GM21529 (cell line): Measurements from ENCODE around the gene TICRR.
A peak's percentile ranks its signal among the peaks of the same experiment; 100 is the strongest.
"Not testable (repeated sequence)": the region's sequence is repeated elsewhere in the genome, so short reads cannot be mapped to it uniquely, and the experiment has no call there.

ENCODE experiments used
- ATAC-seq: cut with Tn5 transposase; IDR thresholded peaks from one replicate; pipeline ENCODE4 v1.9.1; 2021; ENCODE audit not compliant: unreplicated experiment

TICRR gene, protein sequence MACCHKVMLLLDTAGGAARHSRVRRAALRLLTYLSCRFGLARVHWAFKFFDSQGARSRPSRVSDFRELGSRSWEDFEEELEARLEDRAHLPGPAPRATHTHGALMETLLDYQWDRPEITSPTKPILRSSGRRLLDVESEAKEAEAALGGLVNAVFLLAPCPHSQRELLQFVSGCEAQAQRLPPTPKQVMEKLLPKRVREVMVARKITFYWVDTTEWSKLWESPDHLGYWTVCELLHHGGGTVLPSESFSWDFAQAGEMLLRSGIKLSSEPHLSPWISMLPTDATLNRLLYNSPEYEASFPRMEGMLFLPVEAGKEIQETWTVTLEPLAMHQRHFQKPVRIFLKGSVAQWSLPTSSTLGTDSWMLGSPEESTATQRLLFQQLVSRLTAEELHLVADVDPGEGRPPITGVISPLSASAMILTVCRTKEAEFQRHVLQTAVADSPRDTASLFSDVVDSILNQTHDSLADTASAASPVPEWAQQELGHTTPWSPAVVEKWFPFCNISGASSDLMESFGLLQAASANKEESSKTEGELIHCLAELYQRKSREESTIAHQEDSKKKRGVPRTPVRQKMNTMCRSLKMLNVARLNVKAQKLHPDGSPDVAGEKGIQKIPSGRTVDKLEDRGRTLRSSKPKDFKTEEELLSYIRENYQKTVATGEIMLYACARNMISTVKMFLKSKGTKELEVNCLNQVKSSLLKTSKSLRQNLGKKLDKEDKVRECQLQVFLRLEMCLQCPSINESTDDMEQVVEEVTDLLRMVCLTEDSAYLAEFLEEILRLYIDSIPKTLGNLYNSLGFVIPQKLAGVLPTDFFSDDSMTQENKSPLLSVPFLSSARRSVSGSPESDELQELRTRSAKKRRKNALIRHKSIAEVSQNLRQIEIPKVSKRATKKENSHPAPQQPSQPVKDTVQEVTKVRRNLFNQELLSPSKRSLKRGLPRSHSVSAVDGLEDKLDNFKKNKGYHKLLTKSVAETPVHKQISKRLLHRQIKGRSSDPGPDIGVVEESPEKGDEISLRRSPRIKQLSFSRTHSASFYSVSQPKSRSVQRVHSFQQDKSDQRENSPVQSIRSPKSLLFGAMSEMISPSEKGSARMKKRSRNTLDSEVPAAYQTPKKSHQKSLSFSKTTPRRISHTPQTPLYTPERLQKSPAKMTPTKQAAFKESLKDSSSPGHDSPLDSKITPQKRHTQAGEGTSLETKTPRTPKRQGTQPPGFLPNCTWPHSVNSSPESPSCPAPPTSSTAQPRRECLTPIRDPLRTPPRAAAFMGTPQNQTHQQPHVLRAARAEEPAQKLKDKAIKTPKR (N-terminal part only)

DNA sequence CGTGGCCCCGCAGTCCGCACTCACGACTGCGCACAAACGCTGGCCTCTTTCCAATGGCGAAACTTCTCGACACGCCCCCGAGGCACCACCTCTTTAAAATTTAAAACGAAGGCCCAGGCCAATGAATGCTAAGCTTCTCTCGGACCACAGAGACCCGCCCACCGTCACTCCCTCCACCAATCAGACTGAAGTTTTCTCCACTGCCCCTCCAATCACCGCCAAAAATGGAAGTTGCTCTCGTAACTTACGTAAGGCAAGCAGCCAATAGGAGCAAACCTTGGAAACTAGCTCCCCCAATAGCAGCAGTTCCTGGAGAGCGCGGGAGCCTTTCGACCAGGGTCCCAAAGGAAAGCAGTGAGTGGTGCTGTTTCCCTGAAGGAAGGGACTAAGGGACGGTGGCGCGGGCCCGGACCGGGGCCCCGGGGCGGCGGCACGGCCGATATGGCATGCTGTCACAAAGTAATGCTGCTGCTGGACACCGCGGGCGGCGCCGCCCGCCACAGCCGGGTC is at the start of gene TICRR:
TICRR (plus strand) TSS at position 324 of the 510 bp plus-strand sequence; CDS start at position 442, 118 bp downstream.
- peak; percentile 94 for ATAC-seq

DNA sequence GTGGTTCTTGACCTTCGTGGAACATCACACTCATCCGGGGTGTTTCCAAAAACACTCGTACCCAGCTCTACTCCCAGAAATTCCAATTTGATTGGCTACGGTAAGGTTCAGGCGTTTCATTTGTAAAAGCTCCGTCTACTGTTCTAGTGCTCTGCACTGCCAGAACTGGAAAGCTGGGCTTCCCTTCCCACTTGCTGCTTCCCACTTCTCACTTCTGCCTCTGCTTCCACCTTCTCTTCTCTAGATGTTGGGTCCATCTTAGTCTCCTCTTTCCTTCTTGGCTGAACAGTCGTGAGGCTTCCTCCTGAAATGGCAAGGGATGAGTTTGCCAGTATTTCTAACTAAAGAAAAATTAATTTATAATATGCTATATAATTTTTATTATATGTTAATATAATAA is 49.1 kb upstream of the TICRR start:
- ATAC-seq, result no peak

DNA sequence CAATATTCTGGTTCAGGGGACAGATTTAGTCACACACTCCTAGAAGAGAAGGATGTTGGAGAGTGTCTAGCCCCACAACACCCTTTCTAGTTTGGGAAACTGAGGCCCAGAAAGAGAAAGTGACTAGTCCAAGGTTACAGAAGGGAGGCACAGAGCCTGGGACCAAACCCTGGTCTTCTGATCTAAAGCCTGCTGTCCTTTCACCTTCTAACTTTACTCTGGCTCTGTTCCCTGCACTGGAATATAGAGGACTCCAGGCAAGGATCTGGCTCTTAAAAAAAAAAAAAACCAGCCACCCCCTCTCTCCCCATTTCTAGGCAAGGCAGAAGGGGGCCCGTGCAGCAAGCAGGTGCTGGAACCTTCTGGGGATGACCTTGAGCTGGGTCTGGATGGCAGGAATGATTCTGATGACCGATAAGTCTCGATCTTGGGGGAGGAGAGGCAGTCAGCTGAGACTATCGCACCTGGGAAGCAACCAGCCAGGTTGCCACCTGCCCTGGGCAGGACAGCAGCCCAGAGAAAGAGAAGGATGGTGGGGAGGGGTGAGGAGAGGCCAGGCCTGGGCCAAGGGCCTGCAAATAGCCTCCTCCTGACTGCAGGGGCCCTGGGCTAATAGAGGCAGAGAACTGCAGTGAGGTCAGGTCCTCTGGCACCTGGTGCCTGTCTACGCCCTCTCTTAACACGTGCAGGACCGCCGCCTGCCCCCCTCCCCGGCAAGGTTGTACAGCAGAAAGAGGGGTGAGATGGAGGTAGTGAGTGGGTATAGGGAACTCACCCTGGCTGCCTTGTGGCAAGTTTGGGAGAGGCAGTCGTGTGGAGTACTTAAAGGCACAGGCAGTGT is 48.4 kb upstream of the TICRR start:
- no peak for ATAC-seq

DNA sequence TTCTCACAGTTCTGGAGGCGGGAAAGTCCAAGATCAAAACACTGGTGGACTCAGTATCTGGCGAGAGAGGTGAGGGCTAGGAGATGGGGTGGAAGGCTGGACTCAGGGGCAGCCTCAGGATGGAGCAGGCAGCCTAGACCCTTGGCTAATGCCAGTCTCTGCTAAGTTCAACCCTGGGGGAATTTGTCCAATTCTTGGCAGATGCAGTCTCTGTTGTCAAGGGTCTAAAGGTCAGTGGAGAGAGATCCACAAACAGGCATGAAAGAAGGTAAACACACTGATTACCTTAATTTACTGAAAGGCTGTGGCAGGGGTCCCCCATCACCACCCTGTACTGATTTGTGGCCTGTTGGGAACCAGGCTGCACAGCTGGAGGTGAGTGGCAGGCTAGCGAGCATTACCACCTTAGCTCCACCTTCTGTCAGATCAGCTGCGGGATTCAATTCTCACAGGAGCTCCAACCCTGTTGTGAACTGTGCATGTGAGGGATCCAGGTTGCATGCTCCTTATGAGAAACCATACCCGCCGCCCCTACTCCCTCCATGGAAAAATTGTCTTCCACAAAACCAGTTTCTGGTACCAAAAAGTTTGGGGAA is 46.4 kb upstream of the TICRR start:
- ATAC-seq, result no peak

DNA sequence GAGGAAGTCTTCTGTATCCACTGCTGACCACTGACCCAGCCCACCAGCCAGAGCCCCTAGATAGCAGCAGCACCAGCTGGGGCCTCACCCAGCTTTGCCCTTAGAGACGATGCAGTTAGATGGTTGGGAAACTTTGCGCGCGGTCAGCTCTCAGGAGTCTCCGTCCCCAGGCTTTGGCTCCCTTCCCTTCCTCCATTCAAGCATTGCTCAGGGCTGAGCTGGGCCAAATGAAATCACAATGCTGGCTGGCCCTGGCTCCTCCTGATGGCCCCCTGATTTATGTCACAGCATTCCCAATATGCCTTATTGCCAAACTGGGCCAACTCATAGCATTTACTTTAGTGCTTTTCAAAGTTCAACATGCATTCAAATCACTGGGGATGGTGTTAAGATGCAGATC is 44.3 kb upstream of the TICRR start:
- no peak for ATAC-seq

DNA sequence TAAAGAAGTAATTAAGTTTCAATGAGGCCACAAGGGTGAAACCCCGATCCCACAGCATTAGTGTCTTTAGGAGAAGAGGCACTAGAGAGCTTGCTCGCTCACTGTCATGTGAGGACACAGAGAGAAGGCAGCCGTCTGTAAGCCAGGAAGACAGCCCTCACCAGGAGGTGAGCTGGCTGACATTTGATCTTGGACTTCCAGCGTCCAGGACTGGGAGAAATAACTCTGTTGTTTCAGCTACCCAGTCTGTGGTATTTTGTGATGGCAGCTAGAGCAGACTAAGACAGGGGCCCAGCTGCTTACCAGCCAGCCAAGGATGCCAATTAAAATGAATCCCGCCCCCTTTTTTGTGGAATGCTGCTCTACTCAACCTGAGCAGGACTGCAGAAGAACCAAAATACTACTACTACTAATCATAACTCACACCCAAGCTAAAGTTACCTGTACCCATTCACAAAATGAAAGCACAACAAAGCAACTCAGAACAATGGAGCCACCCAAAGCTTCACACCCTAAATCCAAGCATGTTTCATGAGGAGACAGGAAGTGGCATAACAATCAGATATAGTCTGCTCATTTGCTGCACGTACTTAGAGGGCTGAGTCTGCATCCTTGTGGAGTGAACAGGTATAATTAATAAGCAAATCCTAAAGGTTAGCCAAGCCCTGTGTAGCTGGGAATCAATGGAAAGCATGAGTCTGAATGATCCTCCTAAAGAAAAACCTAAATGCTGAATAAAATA is 43.3 kb upstream of the TICRR start:
- ATAC-seq, result no peak

DNA sequence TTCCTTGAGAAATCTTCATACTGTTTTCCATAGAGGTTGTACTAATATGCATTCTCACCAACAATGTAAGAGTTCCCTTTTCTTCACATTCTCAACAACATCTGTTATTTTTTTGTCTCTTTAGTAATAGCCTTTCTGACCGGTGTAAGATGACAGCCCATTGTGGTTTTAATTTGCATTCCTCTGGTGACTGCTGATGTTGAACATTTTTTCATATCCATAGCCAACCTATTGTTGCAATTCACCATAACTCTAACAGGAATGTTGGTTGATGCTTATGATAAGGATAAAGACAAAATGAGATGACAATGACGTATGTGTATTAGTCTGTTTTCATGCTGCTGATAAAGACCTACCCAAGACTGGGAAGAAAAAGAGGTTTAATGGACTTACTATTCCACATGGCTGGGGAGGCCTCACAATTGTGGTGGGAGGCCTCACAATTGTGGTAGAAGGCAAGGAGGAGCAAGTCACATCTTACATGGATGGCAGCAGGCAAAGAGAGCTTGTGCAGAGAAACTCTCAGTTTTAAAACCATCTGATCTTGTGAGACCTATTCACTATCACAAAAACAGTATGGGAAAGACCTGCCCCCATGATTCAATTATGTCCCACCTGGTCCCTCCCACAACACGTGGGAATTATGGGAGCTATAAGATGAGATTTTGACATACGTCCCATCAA is 41.3 kb upstream of the TICRR start:
- ATAC-seq, result no peak

DNA sequence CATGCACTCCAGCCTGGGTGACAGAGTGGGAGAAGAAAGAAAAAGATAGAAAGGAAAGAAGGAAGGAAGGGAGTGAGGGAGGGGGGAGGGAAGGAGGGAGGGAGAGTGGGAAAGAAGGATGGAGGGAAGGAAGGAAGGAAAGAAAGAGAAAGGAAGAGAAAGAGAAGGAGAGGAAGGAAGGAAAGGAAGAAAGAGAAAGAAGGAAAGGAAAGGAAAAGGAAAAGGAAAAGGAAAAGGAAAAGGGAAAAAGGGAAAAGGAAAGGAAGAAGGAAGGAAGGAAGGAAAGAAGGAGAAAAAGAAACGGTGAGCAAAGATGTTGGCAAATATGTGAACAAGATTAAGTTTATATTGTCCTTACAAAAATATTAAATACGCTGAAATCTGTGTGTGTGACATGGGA is 36.2 kb upstream of the TICRR start:
- no peak for ATAC-seq

DNA sequence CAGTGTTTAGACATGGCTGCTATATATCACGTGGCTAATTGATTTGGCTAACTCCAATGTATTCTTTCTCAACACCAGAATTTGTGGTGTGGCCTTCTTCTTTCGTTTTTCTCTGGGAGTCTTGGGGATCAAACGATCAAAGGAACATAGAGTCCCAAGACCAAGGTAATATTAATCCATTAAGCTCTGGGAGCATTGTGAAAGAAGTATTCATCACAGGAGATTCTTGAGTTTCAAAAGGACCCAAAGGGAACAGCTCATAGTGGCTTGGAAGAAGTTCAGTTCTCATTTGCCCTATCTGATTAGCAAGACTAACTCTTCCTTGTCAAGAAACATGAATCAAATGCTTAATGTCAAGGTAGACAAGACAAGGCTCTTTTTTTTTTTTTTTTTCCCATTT is 32.9 kb upstream of the TICRR start:
- no peak for ATAC-seq

DNA sequence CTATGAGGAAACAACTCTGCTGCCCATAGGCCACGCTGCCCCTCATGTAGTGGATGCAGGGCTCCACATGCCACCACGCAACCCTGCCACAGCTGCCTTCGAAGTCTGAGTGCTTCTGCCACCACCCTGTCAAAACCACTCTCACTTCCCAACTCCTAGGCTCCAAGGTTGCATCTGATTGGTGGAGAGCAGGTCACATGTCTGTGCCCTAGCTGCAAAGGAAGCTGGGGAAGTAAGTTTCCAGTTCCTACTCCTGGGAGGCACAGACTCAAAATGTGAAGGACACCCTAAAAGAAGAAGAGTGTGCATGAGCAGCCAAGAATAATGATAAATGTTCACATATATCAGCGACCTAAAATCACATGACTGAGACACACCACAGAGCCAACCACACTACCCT is 31.9 kb upstream of the TICRR start:
- ATAC-seq, result no peak

DNA sequence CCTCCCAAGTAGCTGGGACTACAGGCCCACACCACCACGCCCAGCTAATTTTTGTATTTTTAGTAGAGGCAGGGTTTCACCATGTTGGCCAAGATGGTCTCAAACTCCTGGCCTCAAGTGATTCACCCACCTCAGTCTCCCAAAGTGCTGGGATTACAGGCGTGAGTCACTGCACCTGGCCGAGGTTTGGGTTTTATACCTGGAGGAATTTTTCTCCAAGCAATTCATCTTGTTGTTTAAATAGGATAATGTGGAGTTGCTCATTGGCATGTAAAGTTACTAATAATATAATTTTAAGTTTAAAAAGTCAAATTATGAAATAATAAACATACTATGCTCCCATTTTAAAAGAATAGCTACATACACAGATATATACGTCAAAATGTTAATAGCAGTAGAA is 26.1 kb upstream of the TICRR start:
- not testable (repeated sequence) for ATAC-seq

DNA sequence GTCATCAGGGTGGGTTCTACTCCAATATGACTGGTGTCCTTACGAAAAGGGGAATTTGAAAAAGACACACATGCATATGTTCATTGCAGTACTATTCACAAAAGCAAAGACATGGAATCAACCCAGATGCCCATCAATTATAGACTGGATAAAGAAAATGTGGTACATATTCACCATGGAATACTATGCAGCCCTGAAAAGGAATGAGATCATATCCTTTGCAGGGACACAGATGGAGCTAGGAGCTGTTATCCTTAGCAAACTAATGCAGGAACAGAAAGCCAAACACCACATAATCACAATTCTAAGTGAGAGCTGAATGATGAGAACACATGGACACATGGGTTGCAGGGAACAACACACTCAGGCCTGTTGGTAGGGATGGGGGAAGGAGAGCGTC is 24.8 kb upstream of the TICRR start:
- no peak for ATAC-seq

DNA sequence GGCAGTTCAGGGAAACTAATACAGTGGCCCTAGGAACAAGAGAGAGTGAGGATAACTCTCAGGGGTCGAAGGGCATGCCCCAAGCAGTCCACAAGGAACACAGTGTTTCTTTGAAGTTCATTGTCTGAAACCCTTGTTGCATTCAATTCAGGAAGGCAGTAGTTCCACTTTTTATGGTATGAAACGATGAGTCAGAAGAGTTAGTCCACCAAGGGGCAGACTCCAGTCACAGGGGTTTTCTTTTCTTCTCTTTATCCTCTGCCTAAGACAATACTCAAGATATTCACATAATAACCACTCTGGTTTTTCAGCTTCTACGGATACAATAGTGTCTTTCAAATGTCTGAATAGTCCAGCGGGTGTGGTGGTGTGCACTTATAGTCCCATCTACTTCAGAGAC is 23.7 kb upstream of the TICRR start:
- peak; percentile 84 for ATAC-seq

DNA sequence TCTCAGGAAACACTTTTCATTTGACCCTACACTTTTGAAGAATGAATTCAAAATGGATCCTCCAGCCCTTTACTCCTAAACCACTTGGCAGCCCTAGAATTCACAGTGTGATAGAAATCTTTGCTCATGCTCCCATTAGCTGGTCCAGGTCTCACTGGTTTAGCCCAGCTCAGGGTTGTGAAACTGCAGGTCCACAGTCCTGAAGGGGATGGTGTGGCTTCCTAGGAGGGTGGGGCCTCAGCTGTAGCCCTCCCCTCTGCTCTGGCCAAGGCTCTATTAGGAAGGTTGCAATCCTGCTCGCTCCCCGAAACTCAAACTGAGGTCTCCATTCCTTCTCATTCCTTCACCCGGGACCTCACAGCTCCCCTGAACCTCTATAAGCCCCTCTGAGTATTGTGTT is 21.6 kb upstream of the TICRR start:
- no peak for ATAC-seq

DNA sequence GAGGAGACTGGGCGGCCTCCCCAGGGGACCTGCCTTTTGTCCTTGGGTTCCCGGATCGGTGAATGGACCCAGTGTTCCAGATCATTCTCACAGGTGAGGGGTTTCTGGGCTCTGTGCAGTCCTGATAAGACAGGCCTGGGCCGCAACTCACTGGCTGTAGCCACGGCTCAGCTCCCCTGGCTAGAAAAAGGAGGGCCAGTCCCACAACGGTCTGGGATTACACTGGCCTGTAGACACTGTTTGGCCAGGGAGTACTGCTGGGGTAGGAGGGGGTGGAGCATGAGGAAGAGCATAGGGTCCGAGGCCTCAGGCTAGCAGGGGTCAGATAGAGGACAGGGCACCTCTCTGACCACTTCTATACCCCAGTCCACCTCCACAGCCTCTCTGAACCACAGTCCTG is 21.0 kb upstream of the TICRR start:
- no peak for ATAC-seq

DNA sequence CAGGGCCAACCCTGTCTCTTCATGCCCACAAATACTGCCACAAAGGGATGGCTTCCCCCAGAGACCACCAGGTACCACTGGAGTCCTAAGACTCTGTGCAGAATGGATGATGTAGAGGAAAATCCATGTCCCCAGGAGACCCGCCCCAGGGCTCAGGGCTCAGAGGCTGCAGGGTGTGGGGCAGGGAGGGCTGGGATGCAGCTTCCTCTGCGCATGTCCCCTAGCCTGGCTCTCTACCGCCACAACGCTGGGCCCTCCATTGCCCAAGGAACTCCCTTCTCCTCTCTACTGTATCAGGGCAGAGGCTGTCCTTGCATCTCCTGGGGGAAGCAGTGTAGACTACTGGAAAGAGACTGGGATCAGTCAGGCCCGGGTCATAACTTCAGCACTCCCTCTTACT is 19.5 kb upstream of the TICRR start:
- ATAC-seq, result no peak

DNA sequence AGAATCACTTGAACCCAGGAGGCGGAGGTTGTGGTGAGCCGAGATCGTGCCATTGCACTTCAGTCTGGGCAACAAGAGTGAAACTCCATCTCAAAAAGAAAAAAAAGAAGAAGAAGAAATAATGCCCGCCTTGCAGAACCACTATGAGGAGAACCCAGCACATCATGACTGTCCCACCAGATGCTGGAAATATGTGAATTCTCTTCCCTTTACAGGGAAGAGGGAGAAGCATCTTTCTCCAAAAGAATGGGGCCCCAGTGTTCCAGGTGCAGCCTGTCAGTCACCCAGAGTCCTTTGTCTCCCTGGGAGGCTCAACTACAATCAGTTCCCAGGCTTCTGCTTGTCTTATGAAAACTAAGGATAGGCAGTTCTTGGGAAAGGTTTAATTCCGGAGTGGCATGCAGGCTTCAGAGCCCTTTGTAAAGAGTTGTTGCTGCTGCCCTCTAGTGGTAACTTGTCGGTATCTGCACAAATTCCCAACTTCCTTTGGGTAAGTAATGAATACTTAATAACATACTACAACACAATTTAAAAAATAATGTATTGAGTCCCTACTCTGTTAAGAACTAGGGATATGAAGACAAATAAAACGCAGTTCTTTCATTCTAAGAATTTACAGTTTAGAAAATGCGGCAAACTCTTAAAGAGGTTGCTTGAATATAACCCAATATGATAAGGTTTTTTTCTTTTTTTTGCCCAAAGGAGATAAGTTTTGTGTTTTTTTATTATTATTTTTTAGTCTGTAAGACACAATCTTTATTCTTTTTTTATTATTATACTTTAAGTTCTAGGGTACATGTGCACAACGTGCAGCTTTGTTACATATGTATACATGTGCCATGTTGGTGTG is 18.6 kb upstream of the TICRR start:
- ATAC-seq, result no peak
